HepG2 (cell line): ENCODE data around the gene NXT1. TPM values are rescaled to one million over a fixed set of nuclear protein-coding genes. Genes with fewer than 3 reads are reported as not detected.

ENCODE experiments used
- ATF1 ChIP-seq: IDR thresholded peaks from 2 replicates; pipeline ENCODE4 v1.6.1; 2016; ENCODE audit warnings: mild to moderate bottlenecking, control low read depth
- CTCF ChIP-seq: sonication (generic); formaldehyde crosslinking; IDR thresholded peaks from 2 replicates; pipeline ENCODE4 v1.5.0; 2020; ENCODE audit warnings: mild to moderate bottlenecking, missing genetic modification reagents, moderate library complexity
- FIP1L1 ChIP-seq: fragments of 200-400 bp; formaldehyde crosslinking; IDR thresholded peaks from 2 replicates; pipeline ENCODE4 v1.6.1; 2018; ENCODE audit warnings: low read depth, mild to moderate bottlenecking, low read length, moderate library complexity, borderline replicate concordance; ENCODE audit not compliant: insufficient read depth
- NFAT5 ChIP-seq: sonication (generic); formaldehyde crosslinking; IDR thresholded peaks from 2 replicates; pipeline ENCODE4 v1.4.0; 2020; ENCODE audit warnings: missing genetic modification reagents
- PRPF4 ChIP-seq: fragments of 200-400 bp; formaldehyde crosslinking; IDR thresholded peaks from 2 replicates; pipeline ENCODE4 v1.6.1; 2016; ENCODE audit warnings: low read length, low read depth; ENCODE audit not compliant: poor library complexity, severe bottlenecking
- SKI ChIP-seq: fragments of 450-650 bp; IDR thresholded peaks from one replicate; pipeline ENCODE4 v1.6.1; 2018; ENCODE audit warnings: mild to moderate bottlenecking; ENCODE audit not compliant: partially characterized antibody
- ZNF205 ChIP-seq: IDR thresholded peaks from 2 replicates; pipeline ENCODE4 v1.6.1; 2018; ENCODE audit warnings: missing biosample characterization, missing genetic modification reagents
- ZNF24 ChIP-seq: fragments of 450-650 bp; IDR thresholded peaks from 2 replicates; pipeline ENCODE4 v1.6.1; 2017; ENCODE audit warnings: antibody characterized with exemption, mild to moderate bottlenecking
- ZNF407 ChIP-seq: sonication (generic); formaldehyde crosslinking; IDR thresholded peaks from one replicate; pipeline ENCODE4 v1.5.1; 2020; ENCODE audit warnings: mild to moderate bottlenecking, missing genetic modification reagents; ENCODE audit errors: not compliant biosample characterization
- ZNF460 ChIP-seq: sonication (generic); formaldehyde crosslinking; IDR thresholded peaks from 2 replicates; pipeline ENCODE4 v1.5.1; 2020; ENCODE audit warnings: missing genetic modification reagents, mild to moderate bottlenecking, borderline replicate concordance
- ZNF703 ChIP-seq: sonication (generic); formaldehyde crosslinking; IDR thresholded peaks from 2 replicates; pipeline ENCODE4 v1.5.1; 2020; ENCODE audit warnings: missing genetic modification reagents, mild to moderate bottlenecking, moderate library complexity, borderline replicate concordance
- ZNF879 ChIP-seq: sonication (generic); formaldehyde crosslinking; IDR thresholded peaks from 2 replicates; pipeline ENCODE4 v1.8.1; 2023; ENCODE audit warnings: missing genetic modification reagents
- polyA plus RNA-seq, 8 experiments: library from polyadenylated mRNA; depleted of rRNA in 3 of 8; stranded (reverse) in 7 of 8; unstranded in 1 of 8; fragments of >200 nt; fragmentation: Illumina TruSeq in 4 of 8; extraction: Trizol in 4 of 8; gene quantifications; 2 replicates each; pipeline versions ENCODE4 v1.2.1 to v1.2.3, GENCODE V29; 2011 to 2016; ENCODE audit warnings: low read depth in 4 of 8, missing spikeins in 1 of 8, mixed read lengths in 1 of 8; ENCODE audit not compliant: insufficient read depth in 1 of 8
- total RNA-seq, 5 experiments: library from RNA; depleted of rRNA; stranded (reverse); fragments of >200 nt; fragmentation: Illumina TruSeq; extraction: Trizol; gene quantifications; 2 replicates each; pipeline ENCODE4 v1.2.3, GENCODE V29; 2016; ENCODE audit warnings: low read depth in 1 of 5

The NXT1 gene
- total and polyA plus RNA-seq, 2 of the 13 experiments (the other 11 are each of a cell fraction or from before 2014, with no cell fraction given) = 35.6 to 65.9 TPM

GRCh38 chr20:23361476-23362391 lies 11.1 kb downstream of the NXT1 start, which contains the start of gene GZF1 (continued):
- TF ChIP-seq CTCF (peak; percentile 45), ZNF205 (CRISPR knock-in tag) (peak; percentile 95), ATF1 (peak; percentile 93), PRPF4 (no peak), ZNF24 (peak; percentile 54; the same call in 1 of the 2 replicates), ZNF703 (CRISPR knock-in tag) (peak; percentile 96), SKI (peak; percentile 98), FIP1L1 (peak; percentile 94; the same call in 1 of the 2 replicates), NFAT5 (CRISPR knock-in tag) (peak; percentile 93), ZNF879 (CRISPR knock-in tag) (peak; percentile 64; the same call in 1 of the 2 replicates), ZNF407 (peak; percentile 99), ZNF460 (no peak; the same call in 1 of the 2 replicates)
